ENCODE data around the gene CSF3R.
"Not testable (repeated sequence)": the region's sequence is repeated elsewhere in the genome, so short reads cannot be mapped to it uniquely, and the experiment has no call there.

Gene CSF3R

DNA sequence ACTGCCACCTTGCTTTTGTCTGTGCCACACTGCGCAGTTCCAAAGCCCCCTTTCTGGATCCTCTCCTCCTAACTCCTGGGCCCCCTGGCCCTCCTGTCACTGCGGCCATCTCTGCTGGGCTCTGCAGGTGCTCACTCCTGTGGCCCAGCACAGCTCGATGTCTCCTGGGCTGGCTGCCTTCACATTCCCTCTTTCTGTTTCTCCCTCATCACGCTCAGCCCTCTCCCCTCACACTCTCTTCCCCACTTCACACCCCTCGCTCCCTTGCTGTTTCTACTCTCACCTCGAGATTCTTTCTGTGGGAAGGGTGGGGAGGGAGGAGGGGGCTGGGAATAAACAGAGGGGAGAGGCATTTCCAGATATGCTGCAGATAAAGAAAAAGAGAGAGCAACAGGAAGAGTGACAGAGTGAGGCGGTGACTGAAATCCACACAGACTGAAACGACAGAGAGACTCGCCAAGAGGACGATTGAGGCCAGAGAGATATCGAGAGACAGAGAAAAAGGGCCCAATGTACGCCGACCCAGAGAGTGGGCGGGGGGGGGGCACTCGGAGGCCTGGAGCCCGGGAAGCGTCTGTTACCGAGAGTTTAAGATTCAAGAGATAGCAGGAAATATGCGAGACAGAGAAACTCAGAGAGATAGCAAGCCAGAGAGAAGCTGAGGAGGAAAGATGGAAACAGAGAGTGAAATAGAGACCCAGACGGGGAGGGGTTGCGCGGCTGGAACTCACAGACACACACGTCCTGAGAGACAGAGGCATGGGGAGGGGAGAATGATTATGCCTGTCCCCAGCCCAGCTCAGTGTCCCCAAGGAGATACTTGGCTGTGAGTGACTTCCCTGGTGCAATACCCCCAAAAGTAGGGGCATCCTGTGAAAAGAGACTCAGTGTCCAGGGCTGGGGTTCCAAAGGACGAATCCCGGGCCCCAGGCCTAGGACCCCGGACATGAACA lies 666 bp downstream of the CSF3R start:
- peak in 1 of 3 donors; percentile 30 for DNase-seq
- 4% methylated on average over 21 of the region's 26 CpGs for WGBS (ENCODE audit: insufficient coverage)
- ChIA-PET CTCF (interaction anchor here (0.7 to 3.1 kb wide), 4 partner anchors 18 to 68 kb away, joined by 3 to 17 read pairs (median 4); partner anchors contain the start of gene MRPS15), POLR2A (interaction anchor here (0.7 kb wide), 1 partner anchor 10 kb away, joined by 3 read pairs; no protein-coding TSS in a partner anchor)
- Histone ChIP-seq H3K9me3 (ENCODE audit: control extremely low read depth in 1 of 5, control insufficient read depth in 4 of 5, insufficient read depth in 2 of 5, low read depth in 1 of 5, low read length in 4 of 5) (no peaks in the 10 kb centered on the region), H3K27me3 (replicated peaks in 2 of 5; ENCODE audit: control insufficient read depth in 4 of 5, insufficient read depth in 5 of 5, low read length in 4 of 5) (no peaks in the 10 kb centered on the region), H3K4me1 (ENCODE audit: control extremely low read depth in 1 of 4, control insufficient read depth in 4 of 4, insufficient read depth in 4 of 4, low read length in 3 of 4) (peaks cover 7 to 57% (median 41%) of the 10 kb centered on the region in 4 experiments), H3K4me3 (ENCODE audit: control insufficient read depth in 1 of 7, extremely low read depth in 1 of 7, insufficient read depth in 4 of 7, low read depth in 2 of 7, low read length in 6 of 7) (peak overlapping the region; percentile 18 to 81 (median 70)), H3K36me3 (ENCODE audit: control insufficient read depth in 4 of 4, insufficient read depth in 4 of 4, low read length in 3 of 4) (peaks cover 5 to 28% (median 19%) of the 10 kb centered on the region in 4 experiments), H3K27ac (ENCODE audit: insufficient read depth in 1 of 2, low read depth in 1 of 2, low read length in 2 of 2, poor library complexity in 1 of 2, severe bottlenecking in 2 of 2) (peak overlapping the region; percentile 74 to 81)

DNA sequence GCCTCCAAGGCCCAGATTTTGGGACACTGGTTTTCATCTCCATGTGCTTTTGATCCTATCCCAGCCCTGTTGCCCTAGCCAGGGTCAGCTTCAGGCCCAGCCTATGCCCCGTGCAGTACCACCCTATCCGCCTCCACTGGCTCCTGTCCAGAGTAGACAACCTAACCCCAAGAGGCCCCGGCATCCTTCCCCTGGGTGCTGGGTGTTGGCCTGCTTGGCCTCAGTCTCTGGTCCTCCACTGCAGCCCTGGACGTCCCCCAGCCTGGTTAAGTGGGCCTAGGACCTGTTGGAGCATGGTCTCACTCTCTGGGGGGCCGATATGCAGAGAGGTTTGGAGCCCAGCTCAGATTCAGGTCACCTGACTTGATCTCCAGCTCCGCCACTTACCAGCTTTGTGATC lies 1.6 kb downstream of the CSF3R start:
- 88% methylated on average over 6 of the region's 6 CpGs for WGBS (ENCODE audit: insufficient coverage)
- CTCF ChIA-PET, result interaction anchor here (3.1 kb wide), 1 partner anchor 34 kb away, joined by 17 read pairs; no protein-coding TSS in a partner anchor

DNA sequence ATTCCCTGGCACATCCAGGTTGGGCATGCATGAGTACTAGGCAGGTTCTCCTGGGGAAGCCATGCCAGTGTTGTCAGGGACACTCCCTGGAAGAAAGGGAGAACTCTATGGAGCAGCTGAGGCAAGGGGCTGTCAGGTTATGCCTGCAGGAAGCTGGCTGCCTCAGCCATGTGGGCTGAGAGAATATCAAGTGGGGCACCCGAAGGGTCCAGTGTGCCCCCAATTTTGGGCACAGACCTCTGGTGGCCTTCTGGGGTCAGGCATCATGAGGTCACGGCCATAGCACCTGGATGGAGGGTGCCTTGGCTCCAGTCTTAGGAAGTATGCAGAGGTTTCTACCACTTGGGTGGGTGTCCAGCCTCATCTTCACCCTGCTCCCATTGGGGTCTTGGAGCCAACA lies 2.6 kb downstream of the CSF3R start:
- Histone ChIP-seq H3K9me3 (ENCODE audit: control extremely low read depth in 1 of 5, control insufficient read depth in 4 of 5, insufficient read depth in 2 of 5, low read depth in 1 of 5, low read length in 4 of 5) (no peaks in the 10 kb centered on the region), H3K4me1 (ENCODE audit: control extremely low read depth in 1 of 4, control insufficient read depth in 4 of 4, insufficient read depth in 4 of 4, low read length in 3 of 4) (peaks cover 7 to 44% (median 37%) of the 10 kb centered on the region in 4 experiments), H3K27ac (ENCODE audit: insufficient read depth in 1 of 2, low read depth in 1 of 2, low read length in 2 of 2, poor library complexity in 1 of 2, severe bottlenecking in 2 of 2) (no peak overlapping the region), H3K36me3 (ENCODE audit: control insufficient read depth in 4 of 4, insufficient read depth in 4 of 4, low read length in 3 of 4) (peaks cover 12 to 37% (median 28%) of the 10 kb centered on the region in 4 experiments), H3K4me3 (ENCODE audit: control insufficient read depth in 1 of 7, extremely low read depth in 1 of 7, insufficient read depth in 4 of 7, low read depth in 2 of 7, low read length in 6 of 7) (no peak overlapping the region), H3K27me3 (replicated peaks in 2 of 5; ENCODE audit: control insufficient read depth in 4 of 5, insufficient read depth in 5 of 5, low read length in 4 of 5) (no peaks in the 10 kb centered on the region)
- CTCF ChIA-PET, result interaction anchor here (1.7 to 1.8 kb wide), 2 partner anchors 10 to 12 kb away, joined by 4 to 8 read pairs; no protein-coding TSS in a partner anchor
- POLR2A ChIA-PET, result no interaction called here
- no peak for DNase-seq
- WGBS (ENCODE audit: insufficient coverage), result 100% methylated on average over 2 of the region's 2 CpGs

More for the DNA sequence above, 1.6 kb downstream of the CSF3R start:
- Histone ChIP-seq H3K27me3 (replicated peaks in 2 of 5; ENCODE audit: control insufficient read depth in 4 of 5, insufficient read depth in 5 of 5, low read length in 4 of 5) (no peaks in the 10 kb centered on the region), H3K9me3 (ENCODE audit: control extremely low read depth in 1 of 5, control insufficient read depth in 4 of 5, insufficient read depth in 2 of 5, low read depth in 1 of 5, low read length in 4 of 5) (no peaks in the 10 kb centered on the region), H3K4me3 (ENCODE audit: control insufficient read depth in 1 of 7, extremely low read depth in 1 of 7, insufficient read depth in 4 of 7, low read depth in 2 of 7, low read length in 6 of 7) (peak overlapping the region in 6 of 7 experiments; percentile 68 to 81 (median 72)), H3K27ac (ENCODE audit: insufficient read depth in 1 of 2, low read depth in 1 of 2, low read length in 2 of 2, poor library complexity in 1 of 2, severe bottlenecking in 2 of 2) (peak overlapping the region in 1 of 2 experiments; percentile 81), H3K36me3 (ENCODE audit: control insufficient read depth in 4 of 4, insufficient read depth in 4 of 4, low read length in 3 of 4) (peaks cover 5 to 28% (median 19%) of the 10 kb centered on the region in 4 experiments), H3K4me1 (ENCODE audit: control extremely low read depth in 1 of 4, control insufficient read depth in 4 of 4, insufficient read depth in 4 of 4, low read length in 3 of 4) (peaks cover 7 to 47% (median 38%) of the 10 kb centered on the region in 4 experiments)
- DNase-seq, result no peak
- POLR2A ChIA-PET, result no interaction called here

DNA sequence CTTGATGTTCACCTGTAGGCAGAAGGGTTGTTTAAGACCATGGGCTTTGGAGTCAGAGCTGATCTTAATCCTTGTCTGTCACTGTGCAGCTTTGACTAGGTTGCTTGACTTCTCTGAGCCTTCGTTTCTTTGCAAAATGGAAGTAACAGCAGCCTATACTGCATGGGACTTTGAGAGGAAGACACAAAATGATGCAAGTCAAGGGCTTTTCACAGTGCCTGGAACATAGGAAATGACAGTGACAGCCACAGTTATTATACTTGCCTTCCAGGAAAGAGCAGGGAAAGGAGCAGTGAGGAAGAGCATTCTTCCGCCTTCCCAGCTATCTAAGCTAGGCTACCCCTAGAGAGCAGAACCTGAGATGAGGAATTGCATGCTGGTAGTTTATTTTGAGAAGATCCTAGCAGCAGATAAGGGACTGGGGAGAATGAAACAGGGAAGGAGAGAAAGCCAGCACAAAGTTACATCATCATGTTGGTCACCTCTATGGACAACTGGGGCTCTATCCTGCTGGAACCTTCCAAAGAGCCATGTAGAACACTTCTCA lies 3.1 kb downstream of the CSF3R start:
- CTCF ChIA-PET, result interaction anchor here (0.7 to 1.8 kb wide), 3 partner anchors 9 to 21 kb away, joined by 3 to 8 read pairs (median 4); no protein-coding TSS in a partner anchor
- WGBS (ENCODE audit: insufficient coverage), result 100% methylated on average over 2 of the region's 2 CpGs

DNA sequence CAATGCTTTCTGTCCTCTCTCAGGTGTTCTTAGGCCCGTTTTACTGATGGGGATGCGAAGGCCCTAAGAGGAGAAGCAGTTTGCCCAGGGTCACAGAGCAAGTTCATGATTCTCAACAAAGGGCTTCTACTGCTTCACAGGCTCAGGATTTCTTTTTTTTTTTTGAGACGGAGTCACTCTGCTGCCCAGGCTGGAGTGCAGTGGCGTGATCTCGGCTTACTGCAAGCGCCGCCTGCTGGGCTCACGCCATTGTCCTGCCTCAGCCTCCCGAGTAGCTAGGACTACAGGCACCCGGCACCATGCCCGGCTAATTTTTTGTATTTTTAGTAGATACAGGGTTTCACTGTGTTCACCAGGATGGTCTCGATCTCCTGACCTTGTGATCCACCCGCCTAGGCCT lies 5.1 kb downstream of the CSF3R start:
- 96% methylated on average over 9 of the region's 13 CpGs for WGBS (ENCODE audit: insufficient coverage)
- Histone ChIP-seq H3K36me3 (ENCODE audit: control insufficient read depth in 4 of 4, insufficient read depth in 4 of 4, low read length in 3 of 4) (peaks cover 12 to 56% (median 38%) of the 10 kb centered on the region in 4 experiments), H3K4me1 (ENCODE audit: control extremely low read depth in 1 of 4, control insufficient read depth in 4 of 4, insufficient read depth in 4 of 4, low read length in 3 of 4) (peaks cover 3 to 34% (median 28%) of the 10 kb centered on the region in 4 experiments)
- H3K27ac ChIP-seq (ENCODE audit: insufficient read depth in 1 of 2, low read depth in 1 of 2, low read length in 2 of 2, poor library complexity in 1 of 2, severe bottlenecking in 2 of 2); H3K27me3 ChIP-seq (replicated peaks in 2 of 5; ENCODE audit: control insufficient read depth in 4 of 5, insufficient read depth in 5 of 5, low read length in 4 of 5); POLR2A ChIA-PET; H3K4me3 ChIP-seq (ENCODE audit: control insufficient read depth in 1 of 7, extremely low read depth in 1 of 7, insufficient read depth in 4 of 7, low read depth in 2 of 7, low read length in 6 of 7); DNase-seq; CTCF ChIA-PET; H3K9me3 ChIP-seq (ENCODE audit: control extremely low read depth in 1 of 5, control insufficient read depth in 4 of 5, insufficient read depth in 2 of 5, low read depth in 1 of 5, low read length in 4 of 5): not testable (repeated sequence)

More for the DNA sequence above, 3.1 kb downstream of the CSF3R start:
- peaks cover 12 to 43% (median 30%) of the 10 kb centered on the region in 4 experiments for H3K36me3 ChIP-seq (ENCODE audit: control insufficient read depth in 4 of 4, insufficient read depth in 4 of 4, low read length in 3 of 4)
- no peaks in the 10 kb centered on the region for H3K27me3 ChIP-seq (replicated peaks in 2 of 5; ENCODE audit: control insufficient read depth in 4 of 5, insufficient read depth in 5 of 5, low read length in 4 of 5)
- H3K9me3 ChIP-seq (ENCODE audit: control extremely low read depth in 1 of 5, control insufficient read depth in 4 of 5, insufficient read depth in 2 of 5, low read depth in 1 of 5, low read length in 4 of 5), result no peaks in the 10 kb centered on the region
- H3K4me3 ChIP-seq (ENCODE audit: control insufficient read depth in 1 of 7, extremely low read depth in 1 of 7, insufficient read depth in 4 of 7, low read depth in 2 of 7, low read length in 6 of 7), result peak overlapping the region in 1 of 7 experiments; percentile 8
- POLR2A ChIA-PET, result no interaction called here
- DNase-seq, result no peak
- H3K27ac ChIP-seq (ENCODE audit: insufficient read depth in 1 of 2, low read depth in 1 of 2, low read length in 2 of 2, poor library complexity in 1 of 2, severe bottlenecking in 2 of 2), result no peak overlapping the region
- peaks cover 7 to 44% (median 37%) of the 10 kb centered on the region in 4 experiments for H3K4me1 ChIP-seq (ENCODE audit: control extremely low read depth in 1 of 4, control insufficient read depth in 4 of 4, insufficient read depth in 4 of 4, low read length in 3 of 4)

DNA sequence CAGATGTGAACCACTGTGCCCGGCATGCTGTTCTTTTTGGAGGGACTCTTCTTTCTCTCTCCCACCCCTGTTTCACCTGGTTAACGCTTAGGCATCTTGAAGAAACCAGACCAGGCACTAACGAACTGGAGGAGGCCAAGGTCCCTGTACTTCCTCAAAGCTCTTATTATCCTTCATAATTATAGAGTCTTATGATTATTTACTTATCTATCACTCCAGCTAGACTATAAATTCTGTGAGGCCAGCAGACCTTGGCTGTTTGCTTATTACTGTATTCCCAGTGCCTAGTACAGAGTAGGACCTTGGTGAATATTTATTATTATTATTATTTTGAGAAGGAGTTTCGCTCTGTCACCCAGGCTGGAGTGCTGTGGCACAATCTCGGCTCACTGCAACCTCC lies 5.8 kb downstream of the CSF3R start:
- ChIA-PET POLR2A (no interaction called here), CTCF (interaction anchor here (0.7 kb wide), 1 partner anchor 24 kb away, joined by 3 read pairs; no protein-coding TSS in a partner anchor)
- WGBS (ENCODE audit: insufficient coverage), result 95% methylated on average over 3 of the region's 5 CpGs
- Histone ChIP-seq H3K4me3 (ENCODE audit: control insufficient read depth in 1 of 7, extremely low read depth in 1 of 7, insufficient read depth in 4 of 7, low read depth in 2 of 7, low read length in 6 of 7) (no peak overlapping the region), H3K9me3 (ENCODE audit: control extremely low read depth in 1 of 5, control insufficient read depth in 4 of 5, insufficient read depth in 2 of 5, low read depth in 1 of 5, low read length in 4 of 5) (no peaks in the 10 kb centered on the region), H3K4me1 (ENCODE audit: control extremely low read depth in 1 of 4, control insufficient read depth in 4 of 4, insufficient read depth in 4 of 4, low read length in 3 of 4) (peaks cover 3 to 27% (median 22%) of the 10 kb centered on the region in 4 experiments), H3K27me3 (replicated peaks in 2 of 5; ENCODE audit: control insufficient read depth in 4 of 5, insufficient read depth in 5 of 5, low read length in 4 of 5) (no peaks in the 10 kb centered on the region), H3K36me3 (ENCODE audit: control insufficient read depth in 4 of 4, insufficient read depth in 4 of 4, low read length in 3 of 4) (peaks cover 12 to 60% (median 38%) of the 10 kb centered on the region in 4 experiments), H3K27ac (ENCODE audit: insufficient read depth in 1 of 2, low read depth in 1 of 2, low read length in 2 of 2, poor library complexity in 1 of 2, severe bottlenecking in 2 of 2) (no peak overlapping the region)
- no peak for DNase-seq
